Choroid plexus epithelial cell (primary cell): ENCODE data around the gene BOD1L2.

Experiments
- DNase-seq: peaks from one replicate; pipeline ENCODE4 v3.0.0-alpha.2; 2010; ENCODE audit warnings: low read depth
- H3K4me3 ChIP-seq: 2 replicates; pipeline ENCODE4 v1.5.1; 2011; ENCODE audit warnings: low read depth, mild to moderate bottlenecking, control low read depth, low read length, moderate library complexity
- CTCF ChIP-seq: conservative IDR thresholded peaks from 2 replicates; pipeline ENCODE4 v1.5.1; 2011; ENCODE audit warnings: low read depth, mild to moderate bottlenecking, control low read depth, inconsistent platforms, low read length, moderate library complexity

BOD1L2 gene

GRCh38 chr18:57185434-57185833 lies 38.5 kb downstream of the BOD1L2 start:
- no peak for DNase-seq
- no peak overlapping the region for H3K4me3 ChIP-seq
- TF ChIP-seq CTCF: no peak

DNA sequence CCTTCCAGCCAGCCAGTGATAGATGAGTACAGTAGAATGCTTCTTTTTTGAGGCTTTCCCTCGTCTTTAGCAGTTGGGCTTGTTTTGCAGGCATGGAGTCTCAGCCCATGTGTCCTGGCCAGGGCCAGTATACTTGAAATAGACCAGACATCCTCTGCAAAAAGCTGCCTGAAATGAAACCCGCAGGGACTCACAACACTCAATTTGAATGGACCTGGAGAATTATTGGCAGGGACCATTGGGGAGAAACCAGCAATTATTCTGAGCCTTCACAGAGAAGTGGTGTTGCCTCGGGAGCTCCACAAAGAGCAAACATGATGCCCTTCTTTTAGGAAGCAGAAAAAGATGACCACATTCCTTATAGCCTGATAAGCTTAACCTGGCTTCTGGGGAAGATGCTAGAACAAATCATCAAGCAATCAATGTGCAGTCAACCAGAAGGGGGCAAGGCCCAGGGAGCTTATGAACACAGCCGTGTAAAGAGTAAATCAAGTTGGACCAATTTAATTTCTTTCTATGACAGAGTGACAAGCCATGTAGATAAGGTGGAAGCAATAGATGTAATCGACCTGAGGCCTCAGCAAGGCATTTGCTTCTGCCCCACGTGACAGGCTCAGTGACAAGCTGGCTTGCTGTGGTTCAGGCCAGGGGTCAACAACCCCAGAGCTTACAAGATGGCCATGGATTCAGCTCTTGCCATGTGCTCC lies 42.1 kb downstream of the BOD1L2 start:
- no peak for DNase-seq
- TF ChIP-seq CTCF: no peak
- no peak overlapping the region for H3K4me3 ChIP-seq

GRCh38 chr18:57190026-57190425 lies 43.1 kb downstream of the BOD1L2 start:
- no peak for DNase-seq
- no peak for TF ChIP-seq CTCF

GRCh38 chr18:57194070-57194469 lies 47.2 kb downstream of the BOD1L2 start:
- DNase-seq: no peak
- no peak for TF ChIP-seq CTCF
- no peak overlapping the region for H3K4me3 ChIP-seq

More at GRCh38 chr18:57190026-57190425, 43.1 kb downstream of the BOD1L2 start:
- H3K4me3 ChIP-seq: no peak overlapping the region

DNA sequence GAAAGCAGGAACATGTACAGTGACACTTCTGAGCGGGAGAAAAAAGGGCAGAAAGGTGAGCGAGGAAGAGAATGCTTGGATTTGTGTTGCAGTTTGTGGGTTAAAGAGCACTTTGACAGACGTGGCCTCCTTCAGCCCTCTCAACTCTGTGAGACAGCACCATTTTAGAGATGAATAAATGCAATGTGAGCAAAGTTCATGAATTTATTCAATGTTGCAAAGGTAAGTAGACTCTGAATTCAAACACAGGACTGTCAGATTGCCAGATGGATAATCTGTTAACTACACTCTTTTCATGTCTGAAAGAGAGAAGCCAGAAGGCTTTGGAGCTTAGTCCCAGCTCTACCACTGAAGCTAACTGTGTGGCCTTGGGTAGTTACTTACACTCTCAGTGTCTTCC lies 47.7 kb downstream of the BOD1L2 start:
- no peak for TF ChIP-seq CTCF
- no peak overlapping the region for H3K4me3 ChIP-seq
- no peak for DNase-seq

DNA sequence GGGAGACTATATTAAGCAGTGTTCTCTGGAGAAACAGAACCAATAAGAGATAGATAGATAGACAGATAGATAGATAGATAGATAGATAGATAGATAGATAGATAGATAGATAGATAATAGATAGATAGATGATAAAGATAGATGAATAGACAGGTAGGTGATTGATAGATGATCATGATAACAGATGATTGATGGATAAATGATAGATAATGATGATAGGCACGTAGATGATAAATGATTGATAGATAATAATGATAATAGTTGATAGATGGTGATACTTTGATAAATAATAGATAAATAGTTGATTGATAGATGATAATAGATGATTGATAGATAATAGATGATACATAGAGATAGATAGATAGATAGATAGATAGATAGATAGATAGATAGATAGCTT lies 48.5 kb downstream of the BOD1L2 start:
- TF ChIP-seq CTCF: no peak
- no peak for DNase-seq
- no peak overlapping the region for H3K4me3 ChIP-seq

- no peak for TF ChIP-seq CTCF
- no peak for DNase-seq
- no peak overlapping the region for H3K4me3 ChIP-seq
Observed at GRCh38 chr18:57197261-57197660, 50.4 kb downstream of the BOD1L2 start.
